A549 (cell line): ENCODE data around the gene ATP10A. TPM values are rescaled to one million over a fixed set of nuclear protein-coding genes. Genes with fewer than 3 reads are reported as not detected.

ENCODE experiments used
- ATAC-seq, 2 experiments: fragments of 200-7000 bp in 1 of 2; fragments of >200 bp in 1 of 2; cut with Nextera tagmentation in 1 of 2; cut with Tn5 transposase in 1 of 2; 3 replicates each; pipeline versions ENCODE4 v1.8.0 to v1.9.1; 2018 to 2020; ENCODE audit warnings: mild to moderate bottlenecking in 1 of 2, moderate library complexity in 1 of 2
- CTCF ChIA-PET: fragments of 300-600 bp; sonication (Branson Sonifier 250); formaldehyde crosslinking; extraction: SDS; loops from one replicate; lab custom pipeline; 2021; ENCODE audit warnings: antibody characterized with exemption, inconsistent platforms; lab: Yijun Ruan, JAX
- POLR2A ChIA-PET: fragments of 350-600 bp; formaldehyde crosslinking; extraction: SDS; loops from one replicate; lab custom pipeline; 2021; ENCODE audit warnings: antibody characterized with exemption, inconsistent platforms; lab: Yijun Ruan, JAX
- DNase-seq, 2 experiments: peaks; one replicate each; pipeline versions ENCODE4 v3.0.0 to v3.0.0-alpha.2; 2011 to 2016; ENCODE audit warnings: low read depth in 1 of 2, low spot score in 1 of 2
- FAIRE-seq: peaks from 2 replicates; lab custom pipeline; 2011; peaks lifted over from hg19 to GRCh38; lab: Jason Lieb, UNC
- H3K27ac ChIP-seq, 2 experiments: fragments of >200 bp; sonication (Bioruptor Twin); formaldehyde crosslinking; 3 replicates each; pipeline ENCODE4 v1.5.1; 2016 to 2017
- H3K4me1 ChIP-seq: fragments of >200 bp; sonication (Bioruptor Twin); formaldehyde crosslinking; 3 replicates; pipeline ENCODE4 v1.6.1; 2016
- H3K4me2 ChIP-seq: fragments of >200 bp; sonication (Bioruptor Twin); formaldehyde crosslinking; 3 replicates; pipeline ENCODE4 v1.6.1; 2016
- H3K4me3 ChIP-seq: fragments of >200 bp; sonication (Bioruptor Twin); formaldehyde crosslinking; 3 replicates; pipeline ENCODE4 v1.5.1; 2016
- H3K9me3 ChIP-seq: fragments of >200 bp; sonication (Bioruptor Twin); formaldehyde crosslinking; 3 replicates; pipeline ENCODE4 v1.6.1; 2016
- BHLHE40 ChIP-seq: IDR thresholded peaks from 2 replicates; pipeline ENCODE4 v1.6.1; 2012; ENCODE audit warnings: low read depth, low read length, inconsistent platforms
- CBX8 ChIP-seq: fragments of 200-600 bp; sonication (generic); IDR thresholded peaks from 2 replicates; pipeline ENCODE4 v1.6.1; 2016
- CHD2 ChIP-seq: fragments of 150-350 bp; IDR thresholded peaks from 2 replicates; pipeline ENCODE4 v1.6.1; 2014; ENCODE audit warnings: low read length; ENCODE audit not compliant: partially characterized antibody
- CHD4 ChIP-seq: fragments of 200-600 bp; sonication (generic); IDR thresholded peaks from 2 replicates; pipeline ENCODE4 v1.6.1; 2016; ENCODE audit warnings: antibody characterized with exemption, mild to moderate bottlenecking, borderline replicate concordance
- CTCF ChIP-seq: fragments of >200 bp; sonication (Bioruptor Twin); formaldehyde crosslinking; IDR thresholded peaks from 3 replicates; pipeline ENCODE4 v1.5.1; 2016
- EHF ChIP-seq: fragments of 250-450 bp; sonication (Bioruptor Pico); IDR thresholded peaks from 2 replicates; pipeline ENCODE4 v1.5.0; 2020; ENCODE audit warnings: mild to moderate bottlenecking
- ESRRA ChIP-seq: fragments of 150-350 bp; IDR thresholded peaks from 2 replicates; pipeline ENCODE4 v1.6.1; 2014; ENCODE audit warnings: mild to moderate bottlenecking, low read length, borderline replicate concordance
- FOSB ChIP-seq: fragments of 250-450 bp; sonication (Bioruptor Pico); IDR thresholded peaks from 2 replicates; pipeline ENCODE4 v1.5.0; 2020; ENCODE audit warnings: mild to moderate bottlenecking, moderate library complexity
- FOSL2 ChIP-seq, 2 experiments: fragments of 450-650 bp in 1 of 2; fragments of >200 bp in 1 of 2; sonication (Bioruptor Twin) in 1 of 2; formaldehyde crosslinking; IDR thresholded peaks; 2 replicates each; pipeline versions ENCODE4 v1.5.0 to v1.6.1; 2016 to 2020; ENCODE audit warnings: mild to moderate bottlenecking in 1 of 2, moderate library complexity in 1 of 2
- GATA3 ChIP-seq: IDR thresholded peaks from 2 replicates; pipeline ENCODE4 v1.6.1; 2012; ENCODE audit warnings: borderline replicate concordance
- HOXB13 ChIP-seq: fragments of 250-450 bp; sonication (Bioruptor Pico); IDR thresholded peaks from 2 replicates; pipeline ENCODE4 v1.5.0; 2020; ENCODE audit warnings: low read depth, mild to moderate bottlenecking, moderate library complexity
- HOXB5 ChIP-seq: fragments of 250-450 bp; sonication (Bioruptor Pico); IDR thresholded peaks from 2 replicates; pipeline ENCODE4 v1.5.0; 2020; ENCODE audit warnings: mild to moderate bottlenecking, moderate library complexity
- KDM1A ChIP-seq: fragments of 200-600 bp; sonication (generic); IDR thresholded peaks from 2 replicates; pipeline ENCODE4 v1.6.1; 2016; ENCODE audit warnings: low read depth, mild to moderate bottlenecking
- KDM5A ChIP-seq: fragments of 200-600 bp; sonication (generic); IDR thresholded peaks from 2 replicates; pipeline ENCODE4 v1.6.1; 2016; ENCODE audit warnings: antibody characterized with exemption, mild to moderate bottlenecking
- MAZ ChIP-seq: fragments of 150-350 bp; IDR thresholded peaks from 2 replicates; pipeline ENCODE4 v1.6.1; 2014; ENCODE audit warnings: antibody characterized with exemption, low read depth, low read length, borderline replicate concordance
- NFE2L2 ChIP-seq: fragments of 150-350 bp; conservative IDR thresholded peaks from 2 replicates; pipeline ENCODE4 v1.6.1; 2014; ENCODE audit warnings: low read length
- PHF8 ChIP-seq: fragments of 200-600 bp; sonication (generic); IDR thresholded peaks from 2 replicates; pipeline ENCODE4 v1.6.1; 2016; ENCODE audit warnings: low read depth, mild to moderate bottlenecking, antibody characterized with exemption, moderate library complexity, borderline replicate concordance
- RAD21 ChIP-seq, 2 experiments: fragments of >200 bp in 1 of 2; sonication (Bioruptor Twin) in 1 of 2; formaldehyde crosslinking in 1 of 2; IDR thresholded peaks in 1 of 2; conservative IDR thresholded peaks in 1 of 2; 2 replicates in 1 of 2; 3 replicates in 1 of 2; pipeline ENCODE4 v1.6.1; 2012 to 2018; ENCODE audit warnings: inconsistent platforms in 1 of 2
- RCOR1 ChIP-seq: fragments of 150-350 bp; IDR thresholded peaks from 2 replicates; pipeline ENCODE4 v1.6.1; 2014; ENCODE audit warnings: antibody characterized with exemption, low read length, low read depth
- RFX5 ChIP-seq: fragments of 450-650 bp; IDR thresholded peaks from 2 replicates; pipeline ENCODE4 v1.7.1; 2014; ENCODE audit warnings: antibody characterized with exemption, mild to moderate bottlenecking, moderate library complexity
- RNF2 ChIP-seq: fragments of 200-600 bp; sonication (generic); IDR thresholded peaks from 2 replicates; pipeline ENCODE4 v1.6.1; 2016; ENCODE audit warnings: low read depth, mild to moderate bottlenecking, antibody characterized with exemption, moderate library complexity, borderline replicate concordance
- TFCP2L1 ChIP-seq: fragments of 250-450 bp; sonication (Bioruptor Pico); IDR thresholded peaks from 2 replicates; pipeline ENCODE4 v1.5.0; 2021; ENCODE audit warnings: mild to moderate bottlenecking
- ZFP36 ChIP-seq: fragments of 450-650 bp; IDR thresholded peaks from 2 replicates; pipeline ENCODE4 v1.6.1; 2014; ENCODE audit warnings: borderline replicate concordance; ENCODE audit not compliant: partially characterized antibody
- WGBS: methylation state at CpG from one replicate; pipeline ENCODE4 v1.1.6; 2017; ENCODE audit errors: missing lambda C conversion rate; 5-methylcytosine and 5-hydroxymethylcytosine counted together
- polyA plus RNA-seq, 4 experiments: library from polyadenylated mRNA; depleted of rRNA in 3 of 4; stranded (reverse); fragments of >200 nt; fragmentation: RNase III in 1 of 4; extraction: RNeasy Plus Mini Kit Qiagen cat#74134 plus additional on column Dnase treatment in 1 of 4; gene quantifications; 2 replicates in 3 of 4; 3 replicates in 1 of 4; pipeline ENCODE4 v1.2.3, GENCODE V29; 2011 to 2017
- TF ChIP-seq, protein P1 (sequence below): fragments of 150-350 bp; IDR thresholded peaks from 2 replicates; pipeline ENCODE4 v1.6.1; 2014; ENCODE audit warnings: low read depth, mild to moderate bottlenecking, low read length
- TF ChIP-seq, protein P2 (sequence below): IDR thresholded peaks from 2 replicates; pipeline ENCODE4 v1.6.1; 2012
- TF ChIP-seq, protein P3 (sequence below): fragments of 250-450 bp; sonication (Bioruptor Pico); IDR thresholded peaks from 2 replicates; pipeline ENCODE4 v1.5.0; 2021; ENCODE audit warnings: mild to moderate bottlenecking, moderate library complexity, borderline replicate concordance

Gene ATP10A
- polyA plus RNA-seq, 2 of the 4 experiments (the other 2 are of a cell fraction) = 5.9 to 7.6 TPM

DNA sequence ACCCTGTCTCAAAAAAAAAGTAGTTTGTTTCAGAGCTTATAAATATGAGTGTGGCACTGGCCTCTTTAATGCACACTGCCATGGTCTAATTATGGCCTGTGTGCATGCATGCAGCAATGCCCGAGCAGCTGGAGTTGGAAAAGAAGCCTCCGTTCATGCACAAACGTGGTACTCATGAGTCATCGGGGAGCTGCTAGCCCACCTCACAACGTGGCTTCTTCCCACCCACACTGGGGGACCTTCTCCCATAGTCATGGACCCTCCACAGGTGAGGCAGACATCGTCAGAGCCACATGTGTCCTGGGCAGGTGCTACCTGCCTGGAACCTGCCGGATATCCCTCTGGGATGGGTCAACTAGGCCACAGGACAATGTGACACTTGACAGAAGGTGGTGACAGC, 66.7 kb downstream of the ATP10A start:
- ChIA-PET POLR2A (no interaction called here), CTCF (interaction anchor here (1.2 kb wide), 1 partner anchor 137 kb away, joined by 5 read pairs; no protein-coding TSS in a partner anchor)
- ATAC-seq = no peak
- TF ChIP-seq PHF8 (no peak), CBX8 (no peak), RFX5 (no peak), HOXB13 (no peak), CTCF (no peak), BHLHE40 (no peak), CHD4 (no peak), RNF2 (no peak), ESRRA (no peak), NFE2L2 (no peak), GATA3 (no peak)
- WGBS = 77% methylated on average over 7 of the region's 7 CpGs
- Histone ChIP-seq H3K9me3 (no peaks in the 10 kb centered on the region), H3K4me3 (no peak overlapping the region), H3K4me2 (no peak overlapping the region), H3K4me1 (no peaks in the 10 kb centered on the region), H3K27ac (no peak overlapping the region)
- no peak for FAIRE-seq
- no peak for DNase-seq

- no peaks in the 10 kb centered on the region for H3K4me1 ChIP-seq
- no peaks in the 10 kb centered on the region for H3K9me3 ChIP-seq
- 69% methylated on average over 6 of the region's 6 CpGs for WGBS
- H3K27ac ChIP-seq = no peak overlapping the region
- H3K4me2 ChIP-seq = no peak overlapping the region
- FAIRE-seq (no peak), ATAC-seq (no peak), DNase-seq (no peak)
- ChIA-PET POLR2A (no interaction called here), CTCF (interaction anchor here (1.2 kb wide), 1 partner anchor 138 kb away, joined by 5 read pairs; no protein-coding TSS in a partner anchor)
- TF ChIP-seq TFCP2L1 (CRISPR knock-in tag) (no peak), KDM1A (no peak), RCOR1 (no peak), FOSL2 (IDR thresholded peaks at IDR 0.05) (no peak), FOSL2 (CRISPR knock-in tag; IDR thresholded peaks at IDR 0.05) (no peak), HOXB5 (CRISPR knock-in tag) (no peak)
- TF ChIP-seq, protein P1, sequence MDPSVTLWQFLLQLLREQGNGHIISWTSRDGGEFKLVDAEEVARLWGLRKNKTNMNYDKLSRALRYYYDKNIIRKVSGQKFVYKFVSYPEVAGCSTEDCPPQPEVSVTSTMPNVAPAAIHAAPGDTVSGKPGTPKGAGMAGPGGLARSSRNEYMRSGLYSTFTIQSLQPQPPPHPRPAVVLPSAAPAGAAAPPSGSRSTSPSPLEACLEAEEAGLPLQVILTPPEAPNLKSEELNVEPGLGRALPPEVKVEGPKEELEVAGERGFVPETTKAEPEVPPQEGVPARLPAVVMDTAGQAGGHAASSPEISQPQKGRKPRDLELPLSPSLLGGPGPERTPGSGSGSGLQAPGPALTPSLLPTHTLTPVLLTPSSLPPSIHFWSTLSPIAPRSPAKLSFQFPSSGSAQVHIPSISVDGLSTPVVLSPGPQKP = no peak
- H3K4me3 ChIP-seq = no peak overlapping the region
Observed at GRCh38 chr15:25795712-25796111, 67.4 kb downstream of the ATP10A start.

GRCh38 chr15:25795061-25795460, 68.1 kb downstream of the ATP10A start:
- H3K9me3 ChIP-seq = no peaks in the 10 kb centered on the region
- H3K4me1 ChIP-seq = peaks cover 5% of the 10 kb centered on the region; the same call in 2 of the 3 replicates
- H3K4me3 ChIP-seq = no peak overlapping the region
- no peak overlapping the region for H3K27ac ChIP-seq
- POLR2A ChIA-PET = no interaction called here
- ATAC-seq (no peak), DNase-seq (no peak), FAIRE-seq (no peak)
- CTCF ChIA-PET = no interaction called here
- 98% methylated on average over 5 of the region's 9 CpGs for WGBS
- H3K4me2 ChIP-seq = no peak overlapping the region
- TF ChIP-seq EHF (CRISPR knock-in tag) = no peak
- no peak for TF ChIP-seq CHD4
- TF ChIP-seq, protein P2, sequence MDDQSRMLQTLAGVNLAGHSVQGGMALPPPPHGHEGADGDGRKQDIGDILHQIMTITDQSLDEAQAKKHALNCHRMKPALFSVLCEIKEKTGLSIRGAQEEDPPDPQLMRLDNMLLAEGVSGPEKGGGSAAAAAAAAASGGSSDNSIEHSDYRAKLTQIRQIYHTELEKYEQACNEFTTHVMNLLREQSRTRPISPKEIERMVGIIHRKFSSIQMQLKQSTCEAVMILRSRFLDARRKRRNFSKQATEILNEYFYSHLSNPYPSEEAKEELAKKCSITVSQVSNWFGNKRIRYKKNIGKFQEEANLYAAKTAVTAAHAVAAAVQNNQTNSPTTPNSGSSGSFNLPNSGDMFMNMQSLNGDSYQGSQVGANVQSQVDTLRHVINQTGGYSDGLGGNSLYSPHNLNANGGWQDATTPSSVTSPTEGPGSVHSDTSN = no peak
- TF ChIP-seq RAD21 (conservative IDR thresholded peaks at IDR 0.05 in 1 of 2, IDR thresholded peaks at IDR 0.05 in 1 of 2) = no peak
- TF ChIP-seq FOSB (CRISPR knock-in tag) = no peak
- TF ChIP-seq ZFP36 = no peak
- TF ChIP-seq RNF2 = no peak
- no peak for TF ChIP-seq MAZ
- TF ChIP-seq RCOR1 = no peak
- no peak for TF ChIP-seq HOXB13
- TF ChIP-seq, protein P1 = no peak
- no peak for TF ChIP-seq KDM5A
- TF ChIP-seq CHD2 = no peak
- TF ChIP-seq, protein P3, sequence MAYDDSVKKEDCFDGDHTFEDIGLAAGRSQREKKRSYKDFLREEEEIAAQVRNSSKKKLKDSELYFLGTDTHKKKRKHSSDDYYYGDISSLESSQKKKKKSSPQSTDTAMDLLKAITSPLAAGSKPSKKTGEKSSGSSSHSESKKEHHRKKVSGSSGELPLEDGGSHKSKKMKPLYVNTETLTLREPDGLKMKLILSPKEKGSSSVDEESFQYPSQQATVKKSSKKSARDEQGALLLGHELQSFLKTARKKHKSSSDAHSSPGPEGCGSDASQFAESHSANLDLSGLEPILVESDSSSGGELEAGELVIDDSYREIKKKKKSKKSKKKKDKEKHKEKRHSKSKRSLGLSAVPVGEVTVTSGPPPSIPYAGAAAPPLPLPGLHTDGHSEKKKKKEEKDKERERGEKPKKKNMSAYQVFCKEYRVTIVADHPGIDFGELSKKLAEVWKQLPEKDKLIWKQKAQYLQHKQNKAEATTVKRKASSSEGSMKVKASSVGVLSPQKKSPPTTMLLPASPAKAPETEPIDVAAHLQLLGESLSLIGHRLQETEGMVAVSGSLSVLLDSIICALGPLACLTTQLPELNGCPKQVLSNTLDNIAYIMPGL (CRISPR knock-in tag) = no peak
